Purkinje cell (primary cell): ENCODE data around the gene GTF3A. TPM values are rescaled to one million over a fixed set of nuclear protein-coding genes. Genes with fewer than 3 reads are reported as not detected.

ENCODE experiments used
- polyA plus RNA-seq: library from polyadenylated mRNA; unstranded; fragments of >200 nt; fragmentation: Nextera tagmentation; gene quantifications from 2 replicates; pipeline ENCODE4 v1.2.1, GENCODE V29; 2014

The GTF3A gene
- 151 and 166 TPM in 2 replicates for polyA plus RNA-seq

GRCh38 chr13:27424246-27425157 lies at the start of gene GTF3A:
Gene GTF3A (plus strand): TSS chr13:27424619.

GRCh38 chr13:27449936-27450828 lies 25.8 kb downstream of the GTF3A start, which contains the start of gene MTIF3:
Gene MTIF3 (minus strand): TSS chr13:27450564. CDS start chr13:27440448, 10,116 bp downstream.

Other genes with a start within 250 kb of the GTF3A start
- gene RPL21, start 173.1 kb upstream of the GTF3A start, polyA plus RNA-seq = 513 and 685 TPM in 2 replicates
- gene RASL11A, start 153.8 kb upstream of the GTF3A start, polyA plus RNA-seq = 0.41 and 1.4 TPM in 2 replicates
- gene MTIF3, start 25.9 kb downstream of the GTF3A start, polyA plus RNA-seq = 234 and 269 TPM in 2 replicates
- 5.1 and 13.1 TPM in 2 replicates for gene LNX2, start 195.9 kb downstream of the GTF3A start, polyA plus RNA-seq
- 82.3 and 96.6 TPM in 2 replicates for gene POLR1D, start 197.3 kb downstream of the GTF3A start, polyA plus RNA-seq